Trophoblast cell (in vitro differentiated cells and primary cell): Measurements from ENCODE around the gene BRSK1. TPM values are rescaled to one million over a fixed set of nuclear protein-coding genes. Genes with fewer than 3 reads are reported as not detected.

Experiments
- DNase-seq, 2 donors: peaks; one replicate each; pipeline ENCODE4 v3.0.0-alpha.2; 2016
- H2AFZ ChIP-seq: 2 replicates; pipeline ENCODE4 v1.6.1; 2013; ENCODE audit warnings: low read length, moderate library complexity, mild to moderate bottlenecking; ENCODE audit not compliant: insufficient read depth, poor library complexity
- H2AK5ac ChIP-seq: 2 replicates; pipeline ENCODE4 v1.6.1; 2013; ENCODE audit warnings: mild to moderate bottlenecking, low read length
- H2BK120ac ChIP-seq: 2 replicates; pipeline ENCODE4 v1.6.1; 2013; ENCODE audit warnings: low read length, mild to moderate bottlenecking, moderate library complexity; ENCODE audit not compliant: insufficient read depth, poor library complexity
- H2BK12ac ChIP-seq: 2 replicates; pipeline ENCODE4 v1.6.1; 2013; ENCODE audit warnings: mild to moderate bottlenecking, low read length, moderate library complexity
- H2BK5ac ChIP-seq: 2 replicates; pipeline ENCODE4 v1.6.1; 2013; ENCODE audit warnings: low read length, low read depth, moderate library complexity, mild to moderate bottlenecking; ENCODE audit not compliant: poor library complexity
- H3K14ac ChIP-seq: 2 replicates; pipeline ENCODE4 v1.6.1; 2013; ENCODE audit warnings: mild to moderate bottlenecking, low read length
- H3K18ac ChIP-seq: 2 replicates; pipeline ENCODE4 v1.6.1; 2013; ENCODE audit warnings: mild to moderate bottlenecking, low read length
- H3K23ac ChIP-seq: 2 replicates; pipeline ENCODE4 v1.6.1; 2013; ENCODE audit warnings: low read length
- H3K27ac ChIP-seq: 2 replicates; pipeline ENCODE4 v1.5.1; 2013; ENCODE audit warnings: low read depth, mild to moderate bottlenecking, inconsistent platforms, low read length, moderate library complexity
- H3K27me3 ChIP-seq: 2 replicates; pipeline ENCODE4 v1.6.1; 2013; ENCODE audit warnings: inconsistent platforms, mild to moderate bottlenecking, low read length, moderate library complexity; ENCODE audit not compliant: insufficient read depth
- H3K36me3 ChIP-seq, 2 experiments: 1 replicate in 1 of 2; 2 replicates in 1 of 2; pipeline ENCODE4 v1.6.1; 2013; ENCODE audit warnings: low read length in 2 of 2, mild to moderate bottlenecking in 2 of 2, moderate library complexity in 1 of 2; ENCODE audit not compliant: insufficient read depth in 2 of 2, control insufficient read depth in 1 of 2
- H3K4ac ChIP-seq: 2 replicates; pipeline ENCODE4 v1.6.1; 2013; ENCODE audit warnings: low read depth, mild to moderate bottlenecking, low read length, moderate library complexity
- H3K4me1 ChIP-seq, 2 experiments: 1 replicate in 1 of 2; 2 replicates in 1 of 2; pipeline ENCODE4 v1.6.1; 2013; ENCODE audit warnings: low read length in 2 of 2, mild to moderate bottlenecking in 2 of 2, moderate library complexity in 1 of 2; ENCODE audit not compliant: insufficient read depth in 2 of 2, control insufficient read depth in 1 of 2
- H3K4me2 ChIP-seq: 2 replicates; pipeline ENCODE4 v1.6.1; 2013; ENCODE audit warnings: inconsistent platforms, mild to moderate bottlenecking, low read length, moderate library complexity
- H3K4me3 ChIP-seq: 2 replicates; pipeline ENCODE4 v1.5.1; 2013; ENCODE audit warnings: mild to moderate bottlenecking, low read depth, low read length, inconsistent platforms
- H3K79me1 ChIP-seq: one replicate; pipeline ENCODE4 v1.6.1; 2013; ENCODE audit warnings: low read length
- H3K79me2 ChIP-seq: 2 replicates; pipeline ENCODE4 v1.6.1; 2013; ENCODE audit warnings: low read length, mild to moderate bottlenecking; ENCODE audit not compliant: control insufficient read depth, insufficient read depth, poor library complexity
- H3K9ac ChIP-seq: 2 replicates; pipeline ENCODE4 v1.6.1; 2013; ENCODE audit warnings: mild to moderate bottlenecking, low read length
- H3K9me3 ChIP-seq: 2 replicates; pipeline ENCODE4 v1.6.1; 2013; ENCODE audit warnings: low read depth, mild to moderate bottlenecking, control low read depth, inconsistent platforms, low read length; ENCODE audit not compliant: insufficient read depth
- H4K12ac ChIP-seq: 2 replicates; pipeline ENCODE4 v1.6.1; 2013; ENCODE audit warnings: low read depth, mild to moderate bottlenecking, low read length, moderate library complexity
- H4K8ac ChIP-seq: 2 replicates; pipeline ENCODE4 v1.6.1; 2013; ENCODE audit warnings: low read depth, mild to moderate bottlenecking, low read length, moderate library complexity
- H4K91ac ChIP-seq: one replicate; pipeline ENCODE4 v1.6.1; 2013; ENCODE audit warnings: low read depth, mild to moderate bottlenecking, low read length, moderate library complexity
- WGBS: extraction: QIAGEN DNeasy Blood & Tissue Kit; methylation state at CpG from one replicate; pipeline ENCODE4 v1.1.7; 2013; ENCODE audit warnings: missing lambda C conversion rate; ENCODE audit not compliant: insufficient read length, insufficient coverage; ENCODE audit errors: extremely low coverage; 5-methylcytosine and 5-hydroxymethylcytosine counted together
- polyA plus RNA-seq: library from polyadenylated mRNA; stranded (reverse); fragments of 200-250 nt; gene quantifications from 2 replicates; pipeline ENCODE4 v1.2.3, GENCODE V29; 2013

Gene BRSK1
- 5.7 and 6.9 TPM in 2 replicates for polyA plus RNA-seq

DNA sequence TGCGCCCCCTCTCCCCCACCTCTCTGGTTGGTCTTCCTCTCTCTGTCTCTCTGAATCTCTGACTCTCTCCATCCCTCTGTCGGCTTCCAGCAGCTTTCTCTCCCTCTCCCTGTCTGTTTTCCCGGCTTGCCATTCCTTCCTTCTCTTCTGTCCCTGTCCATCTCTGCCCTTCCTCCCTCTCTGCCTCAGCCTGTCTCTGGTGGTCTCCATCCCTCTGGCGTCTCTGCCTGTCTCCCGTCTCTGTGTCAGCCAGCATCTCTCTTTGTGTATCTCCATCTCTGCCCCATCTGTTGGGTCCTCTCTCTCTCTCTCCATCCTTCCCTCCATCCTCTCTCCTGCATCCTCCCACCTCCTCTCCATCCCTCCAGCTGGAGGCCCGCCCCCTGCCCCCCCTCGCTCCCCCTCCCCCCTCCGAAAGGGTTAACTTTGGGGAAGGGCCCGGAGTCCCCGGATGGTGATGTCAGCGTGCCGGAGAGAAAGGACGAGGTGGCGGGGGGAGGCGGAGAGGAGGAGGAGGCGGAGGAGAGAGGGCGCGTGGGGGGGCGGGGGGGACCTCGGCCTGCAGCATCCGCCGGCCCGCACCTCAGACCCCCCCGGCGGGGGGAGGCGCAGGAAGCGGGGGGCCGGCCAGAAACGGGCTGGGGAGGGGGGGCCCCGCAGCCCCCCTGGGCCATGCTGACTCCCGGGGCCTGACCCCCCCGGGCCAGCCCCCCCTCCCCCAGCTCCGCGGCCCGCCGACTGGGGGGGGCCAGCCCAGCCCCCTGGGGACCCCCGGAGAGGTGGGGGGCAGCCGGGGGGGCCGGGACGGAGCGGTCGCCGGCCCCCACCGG, at the start of gene BRSK1:
BRSK1 (plus strand) TSS at position 450 of the 830 bp plus-strand sequence. CDS start 446 bp downstream, outside the sequence.
- Histone ChIP-seq H3K9me3 (peaks cover 4% of the 10 kb centered on the region), H3K36me3 (peaks cover 7 to 11% of the 10 kb centered on the region in 2 experiments), H3K4me1 (peaks cover 3 to 11% of the 10 kb centered on the region in 2 experiments), H4K12ac (no peak within 1 kb of the TSS), H2BK5ac (no peak within 1 kb of the TSS), H3K27ac (no peak within 1 kb of the TSS), H3K79me1 (peaks cover 3% of the 10 kb centered on the region), H4K8ac (peak within 1 kb of the TSS; percentile 51), H3K4me3 (peak within 1 kb of the TSS; percentile 32), H2AK5ac (peak within 1 kb of the TSS; percentile 50), H2AFZ (no peak within 1 kb of the TSS), H4K91ac (peak within 1 kb of the TSS; percentile 37), H3K14ac (peak within 1 kb of the TSS; percentile 33), H3K4me2 (peak within 1 kb of the TSS; percentile 56), H3K23ac (no peak within 1 kb of the TSS), H3K79me2 (no peaks in the 10 kb centered on the region), H3K9ac (no peak within 1 kb of the TSS), H3K27me3 (no peaks in the 10 kb centered on the region), H3K18ac (peak within 1 kb of the TSS; percentile 43), H2BK120ac (no peak within 1 kb of the TSS), H2BK12ac (no peak within 1 kb of the TSS), H3K4ac (no peak within 1 kb of the TSS)
- no CpG with 5 or more reads among the region's 44 CpGs for WGBS
- DNase-seq, result no peak

DNA sequence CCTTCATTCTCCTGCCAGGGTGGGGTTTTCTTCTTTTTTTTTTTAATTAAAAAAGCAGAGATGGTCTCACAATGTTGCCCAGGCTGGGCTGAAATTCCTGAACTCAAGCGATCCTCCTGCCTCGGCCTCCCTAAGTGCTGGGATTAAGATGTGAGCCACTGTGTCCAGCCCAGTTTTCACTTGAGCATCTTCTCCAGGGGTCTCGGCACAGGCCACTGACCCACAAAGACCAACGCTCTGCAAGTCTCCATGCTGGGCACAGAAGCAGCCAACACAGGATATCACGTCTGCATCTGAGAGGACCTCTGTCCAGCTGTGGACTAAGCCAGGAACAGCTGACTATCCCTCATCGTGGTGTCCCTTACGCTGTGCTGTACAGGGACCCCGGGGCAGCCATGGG, 45.8 kb upstream of the BRSK1 start:
- Histone ChIP-seq H3K14ac (no peak overlapping the region), H2BK5ac (no peak overlapping the region), H4K8ac (no peak overlapping the region), H3K4me3 (no peak overlapping the region), H3K79me1 (no peaks in the 10 kb centered on the region), H3K4me1 (no peaks in the 10 kb centered on the region), H3K27me3 (no peaks in the 10 kb centered on the region), H3K9me3 (peaks cover 3% of the 10 kb centered on the region), H2BK120ac (no peak overlapping the region), H3K4me2 (no peak overlapping the region), H3K9ac (no peak overlapping the region), H3K79me2 (no peaks in the 10 kb centered on the region), H3K36me3 (peaks cover 69 to 77% of the 10 kb centered on the region in 2 experiments), H3K18ac (no peak overlapping the region), H2AK5ac (no peak overlapping the region), H2AFZ (no peak overlapping the region), H3K27ac (no peak overlapping the region), H2BK12ac (no peak overlapping the region), H4K12ac (no peak overlapping the region), H3K23ac (no peak overlapping the region), H3K4ac (no peak overlapping the region), H4K91ac (no peak overlapping the region)
- DNase-seq, result no peak
- no CpG with 5 or more reads among the region's 8 CpGs for WGBS

DNA sequence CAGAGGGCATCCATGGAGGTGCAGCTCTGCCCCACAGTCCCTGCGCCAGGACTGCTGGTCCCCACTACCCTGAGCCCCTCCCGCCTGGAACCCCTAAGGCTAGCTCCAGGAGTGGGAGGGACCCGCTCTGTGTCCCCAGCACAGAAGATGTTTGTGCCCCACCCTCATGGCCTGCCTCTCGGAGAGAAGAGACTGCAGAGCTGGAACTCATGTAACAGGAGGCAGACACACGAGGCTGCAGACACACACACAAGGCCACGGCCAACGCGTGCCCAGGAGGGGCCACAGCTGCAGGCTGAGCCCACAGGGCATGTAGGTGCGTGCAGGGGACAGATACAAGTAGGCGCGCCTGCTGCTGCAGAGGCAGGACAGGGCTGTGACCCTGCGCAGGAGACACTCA, 44.8 kb upstream of the BRSK1 start:
- Histone ChIP-seq H4K91ac (no peak overlapping the region), H3K27ac (no peak overlapping the region), H3K36me3 (peaks cover 74 to 82% of the 10 kb centered on the region in 2 experiments), H3K27me3 (no peaks in the 10 kb centered on the region), H2AK5ac (no peak overlapping the region), H2AFZ (no peak overlapping the region), H3K18ac (no peak overlapping the region), H3K4ac (no peak overlapping the region), H2BK12ac (no peak overlapping the region), H3K23ac (no peak overlapping the region), H3K9ac (no peak overlapping the region), H2BK5ac (no peak overlapping the region), H3K14ac (no peak overlapping the region), H3K4me3 (no peak overlapping the region), H3K4me2 (no peak overlapping the region), H3K79me1 (no peaks in the 10 kb centered on the region), H3K79me2 (no peaks in the 10 kb centered on the region), H3K9me3 (peaks cover 3% of the 10 kb centered on the region), H2BK120ac (no peak overlapping the region), H4K8ac (no peak overlapping the region), H3K4me1 (no peaks in the 10 kb centered on the region), H4K12ac (no peak overlapping the region)
- DNase-seq, result no peak
- no CpG with 5 or more reads among the region's 12 CpGs for WGBS

DNA sequence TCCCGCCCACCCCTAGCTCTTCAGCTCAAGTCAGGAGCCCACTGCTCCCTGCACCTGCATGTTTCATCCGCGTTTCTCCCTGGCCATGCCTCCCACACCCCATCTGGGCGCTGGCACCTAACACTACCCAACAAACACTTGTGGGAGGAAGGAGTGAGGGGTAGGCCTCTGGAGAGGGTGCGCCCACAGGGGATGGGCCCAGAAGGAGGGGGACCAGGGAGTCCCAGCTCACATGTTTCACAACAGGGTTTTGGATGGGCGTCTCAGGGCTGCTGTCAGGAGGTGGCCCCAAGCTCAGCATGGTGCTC, 43.1 kb upstream of the BRSK1 start:
- Histone ChIP-seq H3K27me3 (no peaks in the 10 kb centered on the region), H3K9ac (no peak overlapping the region), H3K23ac (no peak overlapping the region), H3K4ac (no peak overlapping the region), H4K91ac (no peak overlapping the region), H2AFZ (no peak overlapping the region), H4K8ac (no peak overlapping the region), H3K18ac (no peak overlapping the region), H3K79me1 (no peaks in the 10 kb centered on the region), H3K9me3 (peaks cover 3% of the 10 kb centered on the region), H3K36me3 (peaks cover 85 to 91% of the 10 kb centered on the region in 2 experiments), H3K4me2 (no peak overlapping the region), H4K12ac (no peak overlapping the region), H3K14ac (no peak overlapping the region), H2BK12ac (no peak overlapping the region), H2BK5ac (no peak overlapping the region), H3K27ac (no peak overlapping the region), H3K79me2 (no peaks in the 10 kb centered on the region), H2AK5ac (no peak overlapping the region), H2BK120ac (no peak overlapping the region), H3K4me1 (no peaks in the 10 kb centered on the region), H3K4me3 (no peak overlapping the region)
- WGBS, result no CpG with 5 or more reads among the region's 6 CpGs
- no peak for DNase-seq
